ENCODE results near the gene EID2. TPM values are rescaled to one million over a fixed set of nuclear protein-coding genes. Genes with fewer than 3 reads are reported as not detected.

EID2 gene

Small RNAs within 50 kb of the gene (small RNA-seq; reads per million reads assigned to genes)
- not detected for gene RPS29P24 (ENCODE audit: insufficient read depth)

All from mesendoderm (in vitro differentiated cells).